ENCODE measurements around the gene SCGB1D2.

DNA sequence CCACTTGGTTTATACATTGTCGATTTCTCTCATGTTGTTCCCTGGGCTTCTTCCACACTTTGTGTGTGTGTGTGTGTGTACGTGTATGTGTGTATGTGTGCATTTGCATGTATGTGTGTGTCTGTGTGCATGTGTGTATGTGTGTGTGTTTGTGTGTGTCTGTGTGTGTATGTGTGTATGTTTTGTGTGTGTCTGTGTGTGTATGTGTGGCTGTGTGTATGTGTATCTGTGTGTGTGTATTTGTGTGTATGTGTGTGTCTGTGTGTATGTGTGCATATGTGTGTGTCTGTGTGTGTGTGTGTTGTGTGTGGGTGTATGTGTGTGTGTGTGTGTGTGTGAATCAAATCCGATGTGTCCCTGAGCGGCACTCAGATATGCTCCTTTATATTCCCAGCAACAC lies 4.5 kb upstream of the SCGB1D2 start:
- TF ChIP-seq, protein P1, sequence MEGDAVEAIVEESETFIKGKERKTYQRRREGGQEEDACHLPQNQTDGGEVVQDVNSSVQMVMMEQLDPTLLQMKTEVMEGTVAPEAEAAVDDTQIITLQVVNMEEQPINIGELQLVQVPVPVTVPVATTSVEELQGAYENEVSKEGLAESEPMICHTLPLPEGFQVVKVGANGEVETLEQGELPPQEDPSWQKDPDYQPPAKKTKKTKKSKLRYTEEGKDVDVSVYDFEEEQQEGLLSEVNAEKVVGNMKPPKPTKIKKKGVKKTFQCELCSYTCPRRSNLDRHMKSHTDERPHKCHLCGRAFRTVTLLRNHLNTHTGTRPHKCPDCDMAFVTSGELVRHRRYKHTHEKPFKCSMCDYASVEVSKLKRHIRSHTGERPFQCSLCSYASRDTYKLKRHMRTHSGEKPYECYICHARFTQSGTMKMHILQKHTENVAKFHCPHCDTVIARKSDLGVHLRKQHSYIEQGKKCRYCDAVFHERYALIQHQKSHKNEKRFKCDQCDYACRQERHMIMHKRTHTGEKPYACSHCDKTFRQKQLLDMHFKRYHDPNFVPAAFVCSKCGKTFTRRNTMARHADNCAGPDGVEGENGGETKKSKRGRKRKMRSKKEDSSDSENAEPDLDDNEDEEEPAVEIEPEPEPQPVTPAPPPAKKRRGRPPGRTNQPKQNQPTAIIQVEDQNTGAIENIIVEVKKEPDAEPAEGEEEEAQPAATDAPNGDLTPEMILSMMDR (IDR thresholded peaks at IDR 0.05), result no peak
- no peak for TF ChIP-seq POLR2A (IDR thresholded peaks at IDR 0.05)
- TF ChIP-seq POLR2AphosphoS5 (IDR thresholded peaks at IDR 0.05), result no peak

Data from prostate gland (tissue), 2 donors.